K562 (cell line): ENCODE measurements around the gene HBB. TPM values are rescaled to one million over a fixed set of nuclear protein-coding genes. Genes with fewer than 3 reads are reported as not detected.

Source experiments
- ATAC-seq: fragments of 200-7000 bp; cut with Tn5 transposase; 3 replicates; pipeline ENCODE4 v1.9.1; 2020; ENCODE audit warnings: moderate library complexity
- BruUV-seq: library from RNA; stranded (reverse); fragments of 400-500 nt; replicated peaks from 2 replicates; lab custom pipeline; 2021; lab: Mats Ljungman, UMichigan
- CTCF ChIA-PET: fragments of 300-600 bp; formaldehyde crosslinking; extraction: SDS; loops from one replicate; lab custom pipeline; 2021; ENCODE audit warnings: low intra/inter-chr PET ratio; lab: Yijun Ruan, JAX
- POLR2A ChIA-PET: fragments of 300-600, 350-650 bp; sonication (Branson Sonifier 250); formaldehyde crosslinking; extraction: SDS; loops from one replicate; lab custom pipeline; 2021; ENCODE audit warnings: antibody characterized with exemption, inconsistent platforms; lab: Yijun Ruan, JAX
- DNase-seq, 4 experiments: peaks; one replicate each; pipeline versions ENCODE4 v3.0.0 to v3.0.0-alpha.2; 2011 to 2018; ENCODE audit warnings: low spot score in 3 of 4, mixed read lengths in 3 of 4; ENCODE audit errors: extremely low read depth in 1 of 4
- FAIRE-seq: peaks from 2 replicates; lab custom pipeline; 2011; peaks lifted over from hg19 to GRCh38; lab: Jason Lieb, UNC
- H2AFZ ChIP-seq: 2 replicates; pipeline ENCODE4 v1.6.0; 2011; ENCODE audit warnings: low read depth, low read length, control low read depth, inconsistent platforms
- H3K27ac ChIP-seq: fragments of 200-600 bp; 3 replicates; pipeline ENCODE4 v1.8.0; 2011; ENCODE audit warnings: low read depth, mild to moderate bottlenecking, control low read depth, inconsistent platforms, low read length, moderate library complexity, mixed read lengths; ENCODE audit errors: extremely low read depth
- H3K27me3 ChIP-seq, 2 experiments: fragments of 300-600 bp in 1 of 2; 2 replicates in 1 of 2; 3 replicates in 1 of 2; pipeline versions ENCODE4 v1.6.0 to v1.8.0; 2011; ENCODE audit warnings: inconsistent platforms in 2 of 2, low read length in 2 of 2, mild to moderate bottlenecking in 1 of 2, mixed read lengths in 1 of 2, moderate library complexity in 1 of 2; ENCODE audit not compliant: control insufficient read depth in 2 of 2, insufficient read depth in 2 of 2
- H3K36me3 ChIP-seq: fragments of 300-600 bp; 3 replicates; pipeline ENCODE4 v1.8.0; 2011; ENCODE audit warnings: mild to moderate bottlenecking, low read length, inconsistent platforms; ENCODE audit not compliant: control insufficient read depth, insufficient read depth
- H3K4me1 ChIP-seq, 2 experiments: fragments of 200-600 bp in 1 of 2; replicated peaks in 1 of 2; 2 replicates in 1 of 2; 3 replicates in 1 of 2; pipeline versions ENCODE4 v1.5.1 to v1.8.0; 2011; ENCODE audit warnings: inconsistent platforms in 2 of 2, low read length in 2 of 2, mild to moderate bottlenecking in 1 of 2, mixed read lengths in 1 of 2, moderate library complexity in 1 of 2; ENCODE audit not compliant: control insufficient read depth in 2 of 2, insufficient read depth in 2 of 2
- H3K4me2 ChIP-seq: 2 replicates; pipeline ENCODE4 v1.6.1; 2011; ENCODE audit warnings: low read length, control low read depth, inconsistent platforms, mixed read lengths; ENCODE audit not compliant: insufficient read depth
- H3K4me3 ChIP-seq: fragments of 200-600 bp; sonication (generic), shearing (Covaris generic); 2 replicates; pipeline ENCODE4 v1.5.1; 2016; ENCODE audit warnings: control low read depth, inconsistent platforms
- H3K79me2 ChIP-seq: fragments of 200-600 bp; 3 replicates; pipeline ENCODE4 v1.8.0; 2011; ENCODE audit warnings: low read length, inconsistent platforms; ENCODE audit not compliant: control insufficient read depth, insufficient read depth
- H3K9ac ChIP-seq, 2 experiments: 2 replicates each; pipeline versions ENCODE4 v1.6.0 to v1.6.1; 2011; ENCODE audit warnings: low read depth in 2 of 2, low read length in 2 of 2, control low read depth in 1 of 2, inconsistent platforms in 1 of 2, mild to moderate bottlenecking in 1 of 2, mixed read lengths in 1 of 2; ENCODE audit not compliant: insufficient read depth in 1 of 2
- H3K9me1 ChIP-seq: one replicate; pipeline ENCODE4 v1.6.0; 2011; ENCODE audit warnings: inconsistent platforms, mild to moderate bottlenecking, low read length, moderate library complexity; ENCODE audit not compliant: control insufficient read depth, insufficient read depth
- H3K9me3 ChIP-seq: replicated peaks from 2 replicates; pipeline ENCODE4 v1.5.1; 2011; ENCODE audit warnings: low read depth, low read length, inconsistent platforms; ENCODE audit not compliant: control insufficient read depth, insufficient read depth
- H4K20me1 ChIP-seq: replicated peaks from 2 replicates; pipeline ENCODE4 v1.6.1; 2011; ENCODE audit warnings: low read length, inconsistent platforms, mixed read lengths; ENCODE audit not compliant: control insufficient read depth, insufficient read depth
- AFF4 ChIP-seq: sonication (generic); formaldehyde crosslinking; IDR thresholded peaks from 2 replicates; pipeline ENCODE4 v1.8.0; 2023; ENCODE audit warnings: mild to moderate bottlenecking, missing genetic modification reagents
- NKRF ChIP-seq: fragments of 450-650 bp; IDR thresholded peaks from 2 replicates; pipeline ENCODE4 v1.6.1; 2016; ENCODE audit warnings: borderline replicate concordance
- POLR2A ChIP-seq: fragments of 450-650 bp; conservative IDR thresholded peaks from 2 replicates; pipeline ENCODE4 v1.6.1; 2016
- SP1 ChIP-seq: sonication (generic); formaldehyde crosslinking; IDR thresholded peaks from 2 replicates; pipeline ENCODE4 v1.8.1; 2022; ENCODE audit warnings: mild to moderate bottlenecking, missing genetic modification reagents
- WGBS: fragments of 100-300 bp; shearing (Covaris generic); methylation state at CpG from one replicate; pipeline ENCODE4 v1.1.6; 2016; ENCODE audit warnings: low coverage, mixed read lengths; ENCODE audit not compliant: insufficient coverage; ENCODE audit errors: missing lambda C conversion rate; 5-methylcytosine and 5-hydroxymethylcytosine counted together
- in situ Hi-C: fragments of 300-500 bp; cut with MboI; formaldehyde crosslinking; loops from 4 replicates; pipeline ENCODE4 v1.15.0; 2018; ENCODE audit warnings: inconsistent platforms, mixed read lengths
- intact Hi-C: fragments of 100-400 bp; cut with micrococcal nuclease; formaldehyde crosslinking; loops from 2 replicates; pipeline ENCODE4 v1.14.2; 2022
- polyA plus RNA-seq, 8 experiments: library from polyadenylated mRNA; depleted of rRNA in 4 of 8; stranded (reverse) in 5 of 8; unstranded in 3 of 8; fragments of >200 nt; fragmentation: Nextera tagmentation in 2 of 8; fragmentation: Illumina TruSeq in 1 of 8; extraction: Ambion mirVana in 2 of 8; extraction: Trizol in 1 of 8; gene quantifications; 2 replicates each; pipeline versions ENCODE4 v1.2.1 to v1.2.3, GENCODE V29; 2011 to 2014; ENCODE audit warnings: inconsistent platforms in 1 of 8, missing spikeins in 1 of 8
- total RNA-seq, 7 experiments: library from RNA; depleted of rRNA in 6 of 7; stranded (reverse); fragments of >200 nt in 6 of 7; fragmentation: Illumina TruSeq in 2 of 7; extraction: Trizol in 2 of 7; gene quantifications; 2 replicates each; pipeline versions ENCODE4 v1.2.1 to v1.2.3, GENCODE V29; 2011 to 2021; ENCODE audit warnings: low replicate concordance in 1 of 7

Gene HBB
- total and polyA plus RNA-seq, 9 of the 15 experiments (the other 6 are each of a cell fraction or from before 2014, with no cell fraction given): 0.33 to 3.4 (median 1.2) TPM; not detected in 2

- Histone ChIP-seq H3K9ac (peak overlapping the region in 1 of 2 experiments; percentile 70; a peak in 1 of 4 replicates), H3K79me2 (peaks cover 54% of the 10 kb centered on the region), H3K36me3 (peaks cover 9% of the 10 kb centered on the region), H3K4me2 (peak overlapping the region; percentile 42), H3K27ac (peak overlapping the region; percentile 17; the same call in 1 of the 3 replicates), H4K20me1 (0 out of 2 replicates have a peak, but pooled peaks cover under 1% of the 10 kb centered on the region)
- CTCF ChIA-PET: interaction anchor here (0.6 kb wide), 1 partner anchor 32 kb away, joined by 4 read pairs; no protein-coding TSS in a partner anchor
- ATAC-seq: no peak
- in situ Hi-C loops: loop anchor here (5.0 kb wide), 1 partner anchor 47 kb away; no protein-coding TSS in a partner anchor
- TF ChIP-seq SP1 (peak; percentile 32; the same call in 1 of the 2 replicates), NKRF (no peak), AFF4 (CRISPR knock-in tag) (0 out of 2 replicates have a peak, but pooled peaks have one; percentile 19), POLR2A (0 out of 2 replicates have a peak, but pooled peaks have one; percentile 6)
- TF ChIP-seq, all 486 proteins: peak for 3
- WGBS: 20% methylated on average over 1 of the region's 1 CpG
- Histone ChIP-seq H3K9me1 (no peaks in the 10 kb centered on the region), H3K27me3 (no peaks in the 10 kb centered on the region), H3K9me3 (no peaks in the 10 kb centered on the region), H3K4me3 (no peak overlapping the region), H2AFZ (no peak overlapping the region), H3K4me1 (peaks cover 12 to 44% of the 10 kb centered on the region in 2 experiments)
- DNase-seq (peak in 1 of 4 experiments; percentile 35), FAIRE-seq (no peak)
- no TSS peak for BruUV-seq
- POLR2A ChIA-PET: interaction anchor here (0.7 to 1.6 kb wide), 11 partner anchors 8 to 1344 kb away, joined by 3 to 7 read pairs (median 4); partner anchors contain the start of gene HBG1
- intact Hi-C loops: no loop called here
These were observed 13.2 kb upstream of the HBB start for GRCh38 chr11:5240056-5240455.
